HL-60 (cell line): Measurements from ENCODE around the gene ICOS.

Experiments
- POLR2AphosphoS5 ChIP-seq: IDR thresholded peaks from 2 replicates; pipeline ENCODE4 v1.6.1; 2012; ENCODE audit warnings: low read depth
- TF ChIP-seq, protein P1 (sequence below): IDR thresholded peaks from one replicate; pipeline ENCODE4 v1.5.1; 2011; ENCODE audit warnings: low read length, control low read depth, inconsistent platforms; ENCODE audit not compliant: insufficient read depth

DNA sequence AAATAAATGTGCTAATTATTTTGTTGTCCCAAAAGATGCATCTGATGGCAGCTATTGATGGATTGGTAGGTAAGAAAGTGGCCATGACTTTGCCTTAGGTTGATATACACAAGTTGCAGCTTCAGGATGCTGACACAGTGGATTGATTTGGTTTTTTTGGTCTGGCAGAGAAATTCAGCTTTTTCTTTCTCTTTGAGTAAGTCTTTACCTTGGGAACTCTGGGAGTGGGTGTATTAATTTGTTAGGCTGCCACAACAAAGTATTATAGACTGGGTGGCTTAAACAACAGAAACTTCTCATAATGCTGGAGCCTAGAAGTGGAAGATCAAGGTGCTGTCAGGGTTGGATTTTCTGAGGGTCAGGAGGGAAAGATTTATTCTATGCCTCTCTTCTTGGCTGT is 19.8 kb upstream of the ICOS start:
- TF ChIP-seq, protein P1, sequence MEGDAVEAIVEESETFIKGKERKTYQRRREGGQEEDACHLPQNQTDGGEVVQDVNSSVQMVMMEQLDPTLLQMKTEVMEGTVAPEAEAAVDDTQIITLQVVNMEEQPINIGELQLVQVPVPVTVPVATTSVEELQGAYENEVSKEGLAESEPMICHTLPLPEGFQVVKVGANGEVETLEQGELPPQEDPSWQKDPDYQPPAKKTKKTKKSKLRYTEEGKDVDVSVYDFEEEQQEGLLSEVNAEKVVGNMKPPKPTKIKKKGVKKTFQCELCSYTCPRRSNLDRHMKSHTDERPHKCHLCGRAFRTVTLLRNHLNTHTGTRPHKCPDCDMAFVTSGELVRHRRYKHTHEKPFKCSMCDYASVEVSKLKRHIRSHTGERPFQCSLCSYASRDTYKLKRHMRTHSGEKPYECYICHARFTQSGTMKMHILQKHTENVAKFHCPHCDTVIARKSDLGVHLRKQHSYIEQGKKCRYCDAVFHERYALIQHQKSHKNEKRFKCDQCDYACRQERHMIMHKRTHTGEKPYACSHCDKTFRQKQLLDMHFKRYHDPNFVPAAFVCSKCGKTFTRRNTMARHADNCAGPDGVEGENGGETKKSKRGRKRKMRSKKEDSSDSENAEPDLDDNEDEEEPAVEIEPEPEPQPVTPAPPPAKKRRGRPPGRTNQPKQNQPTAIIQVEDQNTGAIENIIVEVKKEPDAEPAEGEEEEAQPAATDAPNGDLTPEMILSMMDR = no peak
- no peak for TF ChIP-seq POLR2AphosphoS5
